MG63 (cell line): Measurements from ENCODE around the gene CEP97. TPM values are rescaled to one million over a fixed set of nuclear protein-coding genes. Genes with fewer than 3 reads are reported as not detected.

ENCODE experiments used
- DNase-seq: peaks from one replicate; pipeline ENCODE4 v3.0.0-alpha.2; 2020
- H3K27me3 ChIP-seq: fragments of 250-450 bp; sonication (Bioruptor Pico); 2 replicates; pipeline ENCODE4 v1.5.1; 2020; ENCODE audit warnings: mild to moderate bottlenecking, moderate library complexity
- H3K36me3 ChIP-seq: fragments of 250-450 bp; sonication (Bioruptor Pico); 2 replicates; pipeline ENCODE4 v1.5.1; 2020; ENCODE audit warnings: mild to moderate bottlenecking, moderate library complexity
- H3K4me3 ChIP-seq: fragments of 250-450 bp; sonication (Bioruptor Pico); 2 replicates; pipeline ENCODE4 v1.5.1; 2020; ENCODE audit warnings: mild to moderate bottlenecking, moderate library complexity
- H3K9me3 ChIP-seq: fragments of 250-450 bp; sonication (Bioruptor Pico); 2 replicates; pipeline ENCODE4 v1.5.1; 2020; ENCODE audit warnings: mild to moderate bottlenecking, moderate library complexity
- total RNA-seq: library from RNA; depleted of rRNA; stranded (reverse); fragments of >200 nt; shearing (Covaris generic); gene quantifications from 2 replicates; pipeline ENCODE4 v1.2.3, GENCODE V29; 2014; ENCODE audit warnings: low replicate concordance

The CEP97 gene
- total RNA-seq, 1 experiment from 2014 or later = 9.7 TPM

- Histone ChIP-seq H3K27me3 (no peaks in the 10 kb centered on the region), H3K9me3 (peaks cover 6% of the 10 kb centered on the region), H3K36me3 (peaks cover 7% of the 10 kb centered on the region), H3K4me3 (no peak overlapping the region)
- no peak for DNase-seq
Measured at GRCh38 chr3:101796077-101796680, 71.8 kb downstream of the CEP97 start.

- Histone ChIP-seq H3K36me3 (peaks cover 3% of the 10 kb centered on the region; the same call in 1 of the 2 replicates), H3K27me3 (no peaks in the 10 kb centered on the region), H3K4me3 (no peak overlapping the region), H3K9me3 (peaks cover 6% of the 10 kb centered on the region)
- DNase-seq = no peak
Measured at GRCh38 chr3:101801174-101801573, 76.8 kb downstream of the CEP97 start.

GRCh38 chr3:101802179-101802578, 77.8 kb downstream of the CEP97 start:
- Histone ChIP-seq H3K9me3 (peaks cover 6% of the 10 kb centered on the region), H3K27me3 (no peaks in the 10 kb centered on the region), H3K36me3 (peaks cover 3% of the 10 kb centered on the region; the same call in 1 of the 2 replicates), H3K4me3 (no peak overlapping the region)
- DNase-seq = no peak

GRCh38 chr3:101803173-101803782, 78.9 kb downstream of the CEP97 start:
- no peak overlapping the region for H3K4me3 ChIP-seq
- peak; percentile 29 for DNase-seq
- 0 out of 2 replicates have a peak, but pooled peaks cover 3% of the 10 kb centered on the region for H3K36me3 ChIP-seq
- H3K9me3 ChIP-seq = peaks cover 4% of the 10 kb centered on the region
- no peaks in the 10 kb centered on the region for H3K27me3 ChIP-seq

GRCh38 chr3:101803939-101804338, 79.5 kb downstream of the CEP97 start:
- Histone ChIP-seq H3K4me3 (no peak overlapping the region), H3K36me3 (0 out of 2 replicates have a peak, but pooled peaks cover 3% of the 10 kb centered on the region), H3K9me3 (peaks cover 4% of the 10 kb centered on the region), H3K27me3 (no peaks in the 10 kb centered on the region)
- DNase-seq = no peak

- DNase-seq = no peak
- Histone ChIP-seq H3K27me3 (no peaks in the 10 kb centered on the region), H3K4me3 (no peak overlapping the region), H3K9me3 (no peaks in the 10 kb centered on the region), H3K36me3 (no peaks in the 10 kb centered on the region)
Measured at GRCh38 chr3:101806491-101806890, 82.1 kb downstream of the CEP97 start.

- no peaks in the 10 kb centered on the region for H3K36me3 ChIP-seq
- no peak overlapping the region for H3K4me3 ChIP-seq
- no peaks in the 10 kb centered on the region for H3K27me3 ChIP-seq
- DNase-seq = no peak
- H3K9me3 ChIP-seq = no peaks in the 10 kb centered on the region
Measured at GRCh38 chr3:101807888-101808287, 83.5 kb downstream of the CEP97 start.

- no peak for DNase-seq
- Histone ChIP-seq H3K27me3 (no peaks in the 10 kb centered on the region), H3K36me3 (no peaks in the 10 kb centered on the region), H3K4me3 (no peak overlapping the region), H3K9me3 (no peaks in the 10 kb centered on the region)
Measured at GRCh38 chr3:101809178-101810021, 85.0 kb downstream of the CEP97 start.

- H3K9me3 ChIP-seq = no peaks in the 10 kb centered on the region
- no peak overlapping the region for H3K4me3 ChIP-seq
- H3K27me3 ChIP-seq = no peaks in the 10 kb centered on the region
- no peaks in the 10 kb centered on the region for H3K36me3 ChIP-seq
- DNase-seq = no peak
Measured at GRCh38 chr3:101810022-101810418, 85.6 kb downstream of the CEP97 start.

GRCh38 chr3:101811875-101812274, 87.5 kb downstream of the CEP97 start:
- Histone ChIP-seq H3K27me3 (no peaks in the 10 kb centered on the region), H3K36me3 (no peaks in the 10 kb centered on the region), H3K4me3 (no peak overlapping the region), H3K9me3 (no peaks in the 10 kb centered on the region)
- DNase-seq = no peak

- Histone ChIP-seq H3K4me3 (no peak overlapping the region), H3K27me3 (no peaks in the 10 kb centered on the region), H3K36me3 (no peaks in the 10 kb centered on the region), H3K9me3 (no peaks in the 10 kb centered on the region)
- DNase-seq = no peak
Measured at GRCh38 chr3:101812895-101813294, 88.5 kb downstream of the CEP97 start.

- Histone ChIP-seq H3K27me3 (no peaks in the 10 kb centered on the region), H3K9me3 (no peaks in the 10 kb centered on the region), H3K36me3 (no peaks in the 10 kb centered on the region), H3K4me3 (no peak overlapping the region)
- DNase-seq = no peak
Measured at GRCh38 chr3:101813817-101814440, 89.5 kb downstream of the CEP97 start.

- Histone ChIP-seq H3K27me3 (no peaks in the 10 kb centered on the region), H3K9me3 (no peaks in the 10 kb centered on the region), H3K4me3 (no peak overlapping the region), H3K36me3 (no peaks in the 10 kb centered on the region)
- DNase-seq = no peak
Measured at GRCh38 chr3:101814835-101815234, 90.4 kb downstream of the CEP97 start.

GRCh38 chr3:101816215-101817149, 92.1 kb downstream of the CEP97 start:
- Histone ChIP-seq H3K9me3 (no peaks in the 10 kb centered on the region), H3K36me3 (no peaks in the 10 kb centered on the region)

GRCh38 chr3:101817992-101818391, 93.6 kb downstream of the CEP97 start:
- Histone ChIP-seq H3K9me3 (no peaks in the 10 kb centered on the region), H3K4me3 (no peak overlapping the region), H3K36me3 (no peaks in the 10 kb centered on the region; the same call in 1 of the 2 replicates), H3K27me3 (no peaks in the 10 kb centered on the region)
- DNase-seq = no peak

More at GRCh38 chr3:101816215-101817149, 92.1 kb downstream of the CEP97 start:
- Histone ChIP-seq H3K27me3 (no peaks in the 10 kb centered on the region), H3K4me3 (no peak overlapping the region)
- no peak for DNase-seq

GRCh38 chr3:101819649-101820206, 95.3 kb downstream of the CEP97 start:
- H3K9me3 ChIP-seq = no peaks in the 10 kb centered on the region
- no peaks in the 10 kb centered on the region; the same call in 1 of the 2 replicates for H3K36me3 ChIP-seq
- no peak for DNase-seq
- H3K4me3 ChIP-seq = no peak overlapping the region
- no peaks in the 10 kb centered on the region for H3K27me3 ChIP-seq
